ENCODE data around the gene ITK. TPM values are rescaled to one million over a fixed set of nuclear protein-coding genes. Genes with fewer than 3 reads are reported as not detected.
"Not testable (repeated sequence)": the region's sequence is repeated elsewhere in the genome, so short reads cannot be mapped to it uniquely, and the experiment has no call there.

ITK gene
- total RNA-seq, 1 donor from 2014 or later = 295 TPM

DNA sequence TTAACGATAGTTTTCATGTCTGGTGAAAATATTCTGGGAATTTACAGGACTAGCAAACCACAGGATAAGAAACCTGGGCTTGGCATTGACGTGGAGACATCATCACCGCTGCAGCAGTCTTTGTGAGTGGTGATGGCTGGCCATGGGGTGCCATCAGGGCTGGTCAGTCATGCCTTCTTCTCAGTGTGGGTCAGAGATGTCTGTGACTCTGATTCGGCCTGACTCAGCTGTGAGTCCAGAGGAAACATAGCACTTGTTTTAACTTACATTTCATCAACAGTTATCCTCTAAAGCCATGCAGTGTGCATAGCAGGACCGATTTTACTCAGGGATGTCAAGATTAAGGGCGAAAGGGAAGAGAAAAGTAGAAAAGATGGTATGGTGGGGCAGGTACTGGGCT lies 52.1 kb downstream of the ITK start:
- intact Hi-C loops (cut with micrococcal nuclease) = no loop called here

- intact Hi-C loops (cut with micrococcal nuclease) = no loop called here
Measured at GRCh38 chr5:157233515-157233914, 52.9 kb downstream of the ITK start.

- intact Hi-C loops (cut with micrococcal nuclease) = no loop called here
Measured at GRCh38 chr5:157236423-157236822, 55.8 kb downstream of the ITK start.

GRCh38 chr5:157241483-157241882 lies 60.8 kb downstream of the ITK start:
- intact Hi-C loops (cut with micrococcal nuclease) = no loop called here

DNA sequence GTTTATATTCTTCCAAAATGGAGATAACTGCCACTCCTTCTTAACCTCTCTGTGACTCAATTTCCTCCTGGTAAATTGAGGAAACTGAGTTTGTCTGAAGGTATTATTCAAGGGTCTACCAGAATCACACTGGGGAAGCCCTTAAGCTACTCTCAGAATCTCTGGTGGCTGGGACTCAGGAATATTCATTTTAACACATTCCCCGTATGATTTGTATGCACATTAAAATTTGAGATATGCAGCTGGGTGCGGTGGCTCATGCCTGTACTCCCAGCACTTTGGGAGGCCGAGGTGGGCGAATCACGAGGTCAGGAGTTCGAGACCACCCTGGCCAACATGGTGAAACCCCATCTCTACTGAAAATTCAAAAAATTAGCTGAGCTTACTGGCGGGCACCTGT lies 64.1 kb downstream of the ITK start:
- intact Hi-C loops (cut with micrococcal nuclease) = not testable (repeated sequence)

DNA sequence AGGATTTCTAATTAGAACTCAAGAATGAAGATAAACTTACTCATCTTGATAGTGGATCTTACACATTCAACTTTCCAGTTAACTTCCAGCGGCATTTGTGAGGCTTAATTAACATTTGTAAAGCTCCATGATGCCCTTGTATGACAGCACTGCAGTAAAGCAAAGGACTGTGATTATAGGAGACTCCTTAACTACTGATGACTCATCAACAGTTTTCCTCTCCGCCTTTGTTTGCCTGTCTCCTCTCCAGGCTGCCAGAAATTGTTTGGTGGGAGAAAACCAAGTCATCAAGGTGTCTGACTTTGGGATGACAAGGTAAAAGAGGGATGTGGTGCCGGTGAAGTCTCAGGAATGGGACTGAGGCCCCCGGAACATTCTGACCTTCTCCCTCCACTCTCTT lies 64.8 kb downstream of the ITK start:
- intact Hi-C loops (cut with micrococcal nuclease) = no loop called here

DNA sequence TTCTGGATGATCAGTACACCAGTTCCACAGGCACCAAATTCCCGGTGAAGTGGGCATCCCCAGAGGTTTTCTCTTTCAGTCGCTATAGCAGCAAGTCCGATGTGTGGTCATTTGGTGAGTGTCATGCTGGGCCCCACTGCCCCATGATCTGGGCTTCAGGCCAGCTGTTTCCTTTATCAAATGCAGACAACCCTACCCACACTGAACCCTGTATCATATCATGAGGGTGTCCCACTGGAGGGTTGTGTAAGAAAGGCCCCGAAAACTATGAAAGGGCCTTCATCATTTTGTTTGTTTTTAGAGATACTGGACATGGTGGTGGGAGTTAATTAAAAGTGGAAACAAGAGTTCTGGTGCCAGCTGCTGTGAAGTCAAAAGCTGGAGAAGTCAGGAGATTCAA lies 65.2 kb downstream of the ITK start:
- intact Hi-C loops (cut with micrococcal nuclease) = loop anchor here (1.0 kb wide), 1 partner anchor 15 kb away; no protein-coding TSS in a partner anchor

DNA sequence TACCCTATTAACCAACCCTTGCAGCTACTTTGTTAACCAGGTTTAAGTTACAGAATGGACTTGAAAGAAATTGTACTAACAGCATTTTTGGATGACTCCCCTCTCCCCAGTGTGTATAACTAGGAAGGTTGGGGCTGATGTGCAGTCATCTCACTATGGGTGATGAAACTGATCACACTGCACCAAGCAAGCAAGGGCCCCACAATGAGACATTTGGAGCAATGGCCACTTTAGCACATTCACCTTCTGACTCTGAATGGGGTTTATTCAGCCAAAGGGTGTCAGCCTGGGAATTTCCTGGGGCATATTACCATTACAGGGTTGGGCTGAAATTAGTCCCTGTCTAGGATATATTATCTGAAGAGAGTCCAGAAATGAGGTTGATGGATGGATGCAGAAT lies 66.6 kb downstream of the ITK start:
- intact Hi-C loops (cut with micrococcal nuclease) = loop anchor here (1.0 kb wide), 1 partner anchor 8 kb away; no protein-coding TSS in a partner anchor

DNA sequence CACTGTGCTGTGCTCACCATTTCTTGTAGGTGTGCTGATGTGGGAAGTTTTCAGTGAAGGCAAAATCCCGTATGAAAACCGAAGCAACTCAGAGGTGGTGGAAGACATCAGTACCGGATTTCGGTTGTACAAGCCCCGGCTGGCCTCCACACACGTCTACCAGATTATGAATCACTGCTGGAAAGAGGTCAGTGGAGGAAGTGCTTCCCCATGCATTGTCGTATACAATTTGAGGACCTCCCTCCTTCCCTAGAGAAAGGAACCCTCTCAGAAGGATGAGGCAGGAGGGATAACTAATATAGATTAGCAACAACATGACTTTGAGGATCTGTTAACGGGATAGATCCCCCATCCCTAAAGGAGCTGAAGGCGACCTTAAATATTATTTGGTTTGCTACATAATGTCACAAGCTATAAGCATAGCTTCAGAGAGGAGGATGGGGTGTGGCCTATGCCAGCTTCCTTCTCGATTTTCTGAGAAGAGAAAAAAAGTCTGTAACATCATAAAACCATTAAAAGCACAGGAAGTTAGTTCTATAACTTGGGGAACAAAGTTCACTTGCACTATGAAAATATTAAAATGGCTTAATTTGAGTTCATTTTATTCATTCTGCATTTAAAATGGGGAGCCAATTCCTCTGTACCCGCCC lies 68.3 kb downstream of the ITK start:
- intact Hi-C loops (cut with micrococcal nuclease) = no loop called here

DNA sequence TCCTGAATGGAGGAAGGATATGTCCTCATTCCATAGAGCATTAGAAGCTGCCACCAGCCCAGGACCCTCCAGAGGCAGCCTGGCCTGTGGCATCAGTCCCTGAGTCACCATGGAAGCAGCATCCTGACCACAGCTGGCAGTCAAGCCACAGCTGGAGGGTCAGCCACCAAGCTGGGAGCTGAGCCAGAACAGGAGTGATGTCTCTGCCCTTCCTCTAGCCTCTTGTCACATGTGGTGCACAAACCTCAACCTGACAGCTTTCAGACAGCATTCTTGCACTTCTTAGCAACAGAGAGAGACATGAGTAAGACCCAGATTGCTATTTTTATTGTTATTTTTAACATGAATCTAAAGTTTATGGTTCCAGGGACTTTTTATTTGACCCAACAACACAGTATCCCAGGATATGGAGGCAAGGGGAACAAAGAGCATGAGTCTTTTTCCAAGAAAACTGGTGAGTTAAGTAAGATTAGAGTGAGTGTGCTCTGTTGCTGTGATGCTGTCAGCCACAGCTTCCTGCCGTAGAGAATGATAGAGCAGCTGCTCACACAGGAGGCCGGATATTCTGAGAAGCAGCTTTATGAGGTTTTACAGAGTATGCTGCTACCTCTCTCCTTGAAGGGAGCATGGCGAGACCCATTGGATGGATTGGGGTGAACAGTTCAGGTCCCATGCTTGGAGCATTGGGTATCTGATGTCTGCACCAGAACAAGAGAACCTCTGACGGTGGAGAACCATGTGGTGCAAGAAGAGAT lies 72.2 kb downstream of the ITK start:
- intact Hi-C loops (cut with micrococcal nuclease) = loop anchor here (1.0 to 2.0 kb wide), 10 partner anchors 8 to 288 kb away; partner anchors contain the start of gene ITK

GRCh38 chr5:157253547-157253946 lies 72.9 kb downstream of the ITK start:
- intact Hi-C loops (cut with micrococcal nuclease) = loop anchor here (1.0 to 2.0 kb wide), 10 partner anchors 8 to 287 kb away; partner anchors contain the start of gene ITK

DNA sequence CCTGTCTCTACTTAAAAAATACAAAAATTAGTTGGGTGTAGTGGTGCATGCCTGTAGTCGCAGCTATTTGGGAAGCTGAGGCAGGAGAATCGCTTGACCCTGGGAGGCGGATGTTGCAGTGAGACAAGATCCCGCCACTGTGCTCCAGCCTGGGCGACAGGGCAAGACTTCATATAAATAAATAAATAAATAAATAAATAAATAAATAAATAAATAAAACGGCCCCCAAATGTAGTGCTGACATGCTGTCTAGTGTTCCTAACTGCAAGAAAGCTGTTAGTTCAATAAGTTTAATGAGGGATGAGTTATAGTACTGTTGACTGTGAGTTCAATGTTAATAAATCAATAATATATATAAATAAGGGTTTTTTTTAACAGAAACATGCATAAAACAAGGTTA lies 77.8 kb downstream of the ITK start:
- intact Hi-C loops (cut with micrococcal nuclease) = no loop called here

- intact Hi-C loops (cut with micrococcal nuclease) = no loop called here
Measured at GRCh38 chr5:157259699-157260098, 79.1 kb downstream of the ITK start.

- intact Hi-C loops (cut with micrococcal nuclease) = no loop called here
Measured at GRCh38 chr5:157263496-157264090, 83.0 kb downstream of the ITK start.

DNA sequence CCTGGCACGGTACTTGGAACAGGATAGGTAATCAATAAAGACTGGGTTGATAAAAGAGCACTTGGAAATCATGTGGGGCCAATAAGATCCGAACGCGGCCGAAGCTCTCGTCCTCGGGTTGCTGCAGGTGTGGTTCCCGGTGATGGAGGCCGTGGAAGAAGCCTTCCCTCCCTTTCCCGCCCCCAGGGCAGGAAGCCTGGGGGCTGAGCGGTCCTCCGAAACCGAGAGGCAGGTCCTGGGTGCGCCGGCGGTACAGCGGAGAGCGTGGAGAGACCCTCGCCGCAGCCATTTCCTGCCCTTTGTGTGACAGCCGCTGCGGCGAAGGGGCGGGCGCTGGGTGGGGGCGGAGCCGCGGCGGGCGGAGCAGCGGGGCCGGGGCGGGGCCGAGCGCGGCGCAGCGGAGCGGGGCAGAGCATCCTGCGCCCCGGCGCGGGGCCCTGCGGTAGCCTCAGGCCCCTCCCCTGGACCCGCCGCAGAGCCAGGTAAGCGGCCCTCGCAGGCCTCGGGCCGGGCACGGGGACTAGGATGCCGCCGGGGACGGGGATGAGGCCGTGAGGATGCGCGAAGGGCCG lies 85.2 kb downstream of the ITK start, which contains the start of gene CYFIP2:
Gene CYFIP2 (plus strand): TSS at position 410 of the 572 bp plus-strand sequence. CDS start 19,239 bp downstream, outside the sequence.
- intact Hi-C loops (cut with micrococcal nuclease) = loop anchor here (1.0 to 5.0 kb wide), 6 partner anchors 8 to 238 kb away; partner anchors contain the start of gene MED7

- intact Hi-C loops (cut with micrococcal nuclease) = loop anchor here (1.0 to 5.0 kb wide), 2 partner anchors 51 to 239 kb away; no protein-coding TSS in a partner anchor
Measured at GRCh38 chr5:157266286-157267007, 85.8 kb downstream of the ITK start.

- intact Hi-C loops (cut with micrococcal nuclease) = loop anchor here (5.0 kb wide), 1 partner anchor 240 kb away; no protein-coding TSS in a partner anchor
Measured at GRCh38 chr5:157267025-157267424, 86.4 kb downstream of the ITK start.

DNA sequence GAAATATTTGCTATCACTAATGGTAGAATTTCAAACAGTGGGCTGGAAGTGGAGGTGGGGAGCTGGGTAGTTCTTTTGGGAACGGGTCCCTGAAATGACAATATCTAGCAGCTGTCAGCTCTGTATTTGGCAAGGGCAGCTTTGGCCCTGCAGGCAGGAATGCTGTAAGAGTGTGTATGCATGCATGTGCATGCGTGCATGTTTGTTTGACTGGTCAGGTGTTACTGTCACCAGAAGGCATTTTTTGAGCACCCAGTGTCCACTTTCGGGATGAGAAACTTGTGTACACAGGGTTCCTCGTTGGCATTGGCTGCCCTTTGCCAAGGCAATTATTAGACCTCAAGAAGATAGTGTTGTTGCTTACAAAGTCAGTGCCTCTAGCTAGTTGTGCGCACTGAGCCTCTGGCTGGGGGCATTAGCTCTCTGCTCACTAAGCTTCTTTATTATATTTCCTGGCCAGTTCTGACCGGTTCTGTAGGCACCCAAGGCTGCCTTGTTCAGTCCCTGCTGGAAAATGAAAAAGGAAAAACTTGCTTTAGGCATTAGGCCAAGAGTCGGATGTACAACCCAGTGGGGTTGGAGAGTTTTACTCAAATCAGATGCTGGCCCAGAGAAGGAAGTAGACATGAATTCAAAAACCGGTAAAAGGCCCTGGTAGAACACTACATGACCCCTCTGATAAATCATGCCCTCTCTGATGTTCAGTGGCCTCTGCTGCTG lies 87.3 kb downstream of the ITK start:
- intact Hi-C loops (cut with micrococcal nuclease) = loop anchor here (5.0 kb wide), 1 partner anchor 241 kb away; no protein-coding TSS in a partner anchor

DNA sequence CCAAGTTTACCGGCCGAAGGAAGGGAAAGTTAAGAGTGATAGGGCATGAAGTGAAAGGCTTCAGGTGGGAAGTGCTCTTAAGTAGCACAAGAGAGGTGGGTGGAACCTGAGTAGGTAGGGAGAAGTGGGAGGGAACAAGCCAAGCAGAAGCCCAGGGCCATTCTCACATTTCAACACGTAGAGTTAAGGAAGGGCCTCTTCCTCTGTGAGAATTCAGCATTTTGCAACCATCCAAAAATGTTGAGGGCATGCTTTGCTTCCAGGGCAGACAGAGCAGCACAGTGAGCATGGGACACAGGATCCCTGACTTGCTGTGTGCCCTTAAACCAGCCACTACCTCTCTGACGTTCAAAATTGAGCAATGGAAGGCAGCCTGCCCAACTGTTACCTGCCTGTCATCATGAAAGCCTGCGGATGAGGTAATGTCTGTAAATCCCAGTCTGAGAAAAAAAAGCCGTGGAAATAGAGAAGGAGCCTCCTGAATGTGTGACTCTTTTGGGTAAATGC lies 88.6 kb downstream of the ITK start:
- intact Hi-C loops (cut with micrococcal nuclease) = loop anchor here (5.0 kb wide), 1 partner anchor 242 kb away; no protein-coding TSS in a partner anchor
